Measurements from ENCODE around the gene PRKD2.

Gene PRKD2

DNA sequence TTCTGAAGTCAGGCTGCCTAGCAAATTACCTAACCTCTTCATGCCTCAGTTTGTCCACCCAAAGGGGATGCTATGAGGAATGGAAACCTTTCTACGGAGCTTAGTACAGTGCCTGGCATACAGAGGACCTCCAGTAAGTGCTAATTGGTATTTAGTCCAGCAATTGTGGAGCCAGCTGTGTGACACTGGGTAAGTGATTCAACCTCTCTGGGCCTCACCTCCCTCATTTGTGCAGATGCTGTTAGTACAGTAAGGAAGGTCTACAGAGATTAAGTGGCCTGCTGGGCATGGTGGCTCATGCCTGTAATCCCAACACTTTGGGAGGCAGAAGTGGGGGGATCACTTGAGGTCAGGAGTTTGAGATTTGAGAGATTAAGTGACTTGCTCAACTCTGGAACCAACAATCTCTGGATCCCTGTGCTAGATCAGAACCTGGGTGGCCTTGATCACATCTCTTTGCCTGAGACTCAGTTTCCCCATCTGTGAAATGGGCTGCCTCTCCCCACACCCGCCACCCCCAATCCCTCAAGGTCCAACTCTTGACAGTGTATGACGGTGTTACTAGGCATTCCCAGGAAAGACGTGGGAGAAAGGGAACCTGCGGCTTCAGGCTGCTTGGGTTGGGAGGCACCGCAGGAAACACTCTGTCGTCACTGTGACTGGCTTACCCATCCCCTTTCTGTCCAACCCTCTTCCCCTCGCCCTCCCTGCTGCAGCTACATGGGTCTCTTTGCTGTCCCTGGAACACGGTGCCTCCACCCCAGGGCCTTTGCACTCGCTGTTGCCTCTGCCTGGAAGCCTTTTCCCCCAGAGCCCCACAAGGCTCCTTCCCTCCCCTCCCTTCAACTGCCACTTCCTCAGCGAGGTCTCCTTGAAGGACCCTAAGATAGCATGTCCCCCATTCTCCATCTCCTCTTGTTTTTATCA is 18.3 kb downstream of the PRKD2 start:
- TF ChIP-seq, protein P1, sequence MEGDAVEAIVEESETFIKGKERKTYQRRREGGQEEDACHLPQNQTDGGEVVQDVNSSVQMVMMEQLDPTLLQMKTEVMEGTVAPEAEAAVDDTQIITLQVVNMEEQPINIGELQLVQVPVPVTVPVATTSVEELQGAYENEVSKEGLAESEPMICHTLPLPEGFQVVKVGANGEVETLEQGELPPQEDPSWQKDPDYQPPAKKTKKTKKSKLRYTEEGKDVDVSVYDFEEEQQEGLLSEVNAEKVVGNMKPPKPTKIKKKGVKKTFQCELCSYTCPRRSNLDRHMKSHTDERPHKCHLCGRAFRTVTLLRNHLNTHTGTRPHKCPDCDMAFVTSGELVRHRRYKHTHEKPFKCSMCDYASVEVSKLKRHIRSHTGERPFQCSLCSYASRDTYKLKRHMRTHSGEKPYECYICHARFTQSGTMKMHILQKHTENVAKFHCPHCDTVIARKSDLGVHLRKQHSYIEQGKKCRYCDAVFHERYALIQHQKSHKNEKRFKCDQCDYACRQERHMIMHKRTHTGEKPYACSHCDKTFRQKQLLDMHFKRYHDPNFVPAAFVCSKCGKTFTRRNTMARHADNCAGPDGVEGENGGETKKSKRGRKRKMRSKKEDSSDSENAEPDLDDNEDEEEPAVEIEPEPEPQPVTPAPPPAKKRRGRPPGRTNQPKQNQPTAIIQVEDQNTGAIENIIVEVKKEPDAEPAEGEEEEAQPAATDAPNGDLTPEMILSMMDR (IDR thresholded peaks at IDR 0.05; ENCODE audit: low read depth, low read length, missing control alignments), result no peak
- no peak overlapping the region for H3K27ac ChIP-seq
- no peak overlapping the region for H3K4me3 ChIP-seq (ENCODE audit: low read depth, low read length)
- H3K36me3 ChIP-seq (replicated peaks), result peaks cover 76% of the 10 kb centered on the region
- in situ Hi-C loops (cut with HindIII; ENCODE audit: low pct_ligation_motif_present, low sequenced_read_pairs), result no loop called here
- no peak for DNase-seq
- no peaks in the 10 kb centered on the region for H3K27me3 ChIP-seq (replicated peaks)

DNA sequence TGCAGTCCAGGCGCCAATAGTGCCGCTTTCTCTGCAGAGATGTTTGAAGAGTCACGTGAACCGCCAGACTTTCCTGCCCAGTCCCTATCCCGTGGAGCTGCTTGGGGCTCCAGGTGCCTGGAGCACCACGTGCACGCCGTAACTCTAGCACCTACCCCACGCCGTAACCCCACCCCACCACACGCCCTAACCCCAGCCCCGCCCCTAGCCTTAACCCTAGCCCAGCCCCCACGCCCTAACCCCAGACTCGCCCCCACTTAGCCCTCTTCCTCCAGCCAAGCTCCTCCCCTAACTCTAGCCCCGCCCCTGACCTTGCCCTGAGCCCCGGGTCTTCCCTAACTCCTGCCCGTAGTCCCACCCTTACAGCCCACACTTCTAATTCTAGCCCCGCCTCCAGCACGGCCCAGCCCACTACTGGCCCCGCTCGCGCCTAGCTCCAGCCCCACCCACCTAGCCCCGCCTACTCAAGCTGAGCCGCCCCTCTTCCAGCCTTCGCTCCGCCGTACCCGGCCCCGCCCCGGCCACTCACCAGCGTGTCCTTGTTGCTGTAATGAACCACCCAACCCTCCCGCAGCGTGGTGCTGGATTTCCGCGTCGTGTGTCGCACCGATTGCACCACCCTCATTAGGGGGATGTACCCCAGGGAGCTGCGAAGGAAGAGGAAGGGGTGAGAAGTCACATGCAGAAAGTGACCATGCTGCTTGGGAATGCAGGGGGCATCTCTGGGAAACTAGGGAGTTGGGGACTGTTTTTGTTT is 19.5 kb downstream of the PRKD2 start:
- no peak overlapping the region for H3K27ac ChIP-seq
- DNase-seq, result peak; percentile 73
- peaks cover 78% of the 10 kb centered on the region for H3K36me3 ChIP-seq (replicated peaks)
- in situ Hi-C loops (cut with HindIII; ENCODE audit: low pct_ligation_motif_present, low sequenced_read_pairs), result no loop called here
- no peaks in the 10 kb centered on the region for H3K27me3 ChIP-seq (replicated peaks)
- H3K4me3 ChIP-seq (ENCODE audit: low read depth, low read length), result peak overlapping the region; percentile 35
- TF ChIP-seq, protein P1 (IDR thresholded peaks at IDR 0.05; ENCODE audit: low read depth, low read length, missing control alignments), result no peak

DNA sequence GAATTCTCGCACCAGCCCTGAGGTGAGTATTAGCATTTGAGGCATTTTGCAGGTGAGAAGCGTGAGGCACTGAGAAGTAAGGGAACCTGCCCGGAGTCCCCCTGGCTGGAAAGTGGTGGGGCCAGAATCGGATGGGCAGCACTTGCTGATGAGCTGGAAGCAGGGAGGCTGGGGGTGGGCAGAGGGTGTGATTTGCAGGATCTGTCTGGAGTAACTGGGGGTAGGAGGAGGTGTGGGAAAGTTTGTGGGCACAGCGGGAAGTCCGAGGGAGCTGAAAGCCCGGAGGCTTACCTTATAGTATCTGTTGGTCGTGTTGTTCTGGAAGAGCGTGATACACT is 20.1 kb downstream of the PRKD2 start:
- Histone ChIP-seq H3K27ac (no peak overlapping the region), H3K36me3 (replicated peaks) (peaks cover 79% of the 10 kb centered on the region), H3K4me3 (ENCODE audit: low read depth, low read length) (no peak overlapping the region), H3K27me3 (replicated peaks) (no peaks in the 10 kb centered on the region)
- in situ Hi-C loops (cut with HindIII; ENCODE audit: low pct_ligation_motif_present, low sequenced_read_pairs), result no loop called here
- TF ChIP-seq, protein P1 (IDR thresholded peaks at IDR 0.05; ENCODE audit: low read depth, low read length, missing control alignments), result no peak
- DNase-seq, result no peak

DNA sequence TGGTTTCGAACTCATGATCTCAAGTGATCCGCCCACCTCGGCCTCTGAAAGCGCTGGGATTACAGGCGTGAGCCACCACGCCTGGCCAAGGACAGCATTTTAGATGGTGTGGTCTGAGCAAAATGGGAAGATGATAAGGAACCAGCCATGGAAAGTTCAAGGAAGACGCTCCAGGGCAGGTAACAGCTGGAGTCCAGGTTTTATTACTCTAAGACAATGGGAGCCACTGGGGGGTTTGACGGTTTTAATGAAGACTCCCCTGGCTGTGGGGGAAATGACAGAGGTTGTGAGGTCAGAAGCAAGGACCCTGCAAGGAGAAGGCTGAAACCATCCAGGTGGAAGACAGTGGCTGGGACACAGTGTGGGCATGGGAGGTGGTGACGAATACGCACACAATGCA is 20.9 kb downstream of the PRKD2 start:
- no peak for DNase-seq
- Histone ChIP-seq H3K4me3 (ENCODE audit: low read depth, low read length) (no peak overlapping the region), H3K27ac (no peak overlapping the region), H3K36me3 (replicated peaks) (peaks cover 79% of the 10 kb centered on the region), H3K27me3 (replicated peaks) (no peaks in the 10 kb centered on the region)
- in situ Hi-C loops (cut with HindIII; ENCODE audit: low pct_ligation_motif_present, low sequenced_read_pairs), result no loop called here
- TF ChIP-seq, protein P1 (IDR thresholded peaks at IDR 0.05; ENCODE audit: low read depth, low read length, missing control alignments), result no peak

DNA sequence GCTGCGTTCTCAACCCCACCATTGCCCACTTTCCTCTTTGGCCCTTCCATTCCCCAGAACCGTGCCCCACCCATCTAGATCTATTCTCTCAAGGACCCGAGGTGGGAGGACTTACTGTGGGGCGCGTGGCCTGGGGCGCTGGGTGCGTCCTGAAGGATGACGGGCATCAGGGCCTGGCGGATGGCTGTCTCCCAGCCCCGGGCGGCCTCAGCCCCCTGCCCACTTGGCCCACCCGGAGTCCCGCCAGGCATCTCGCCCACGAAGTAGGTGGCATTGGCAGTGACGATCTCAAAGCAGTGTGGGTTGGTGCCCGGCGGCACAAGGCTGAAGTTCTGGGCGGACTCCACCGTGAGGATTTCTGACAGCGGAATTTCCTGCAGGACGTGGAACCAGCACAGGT is 23.2 kb downstream of the PRKD2 start:
- Histone ChIP-seq H3K36me3 (replicated peaks) (peaks cover 80% of the 10 kb centered on the region), H3K27ac (no peak overlapping the region), H3K4me3 (ENCODE audit: low read depth, low read length) (no peak overlapping the region), H3K27me3 (replicated peaks) (no peaks in the 10 kb centered on the region)
- DNase-seq, result no peak
- TF ChIP-seq, protein P1 (IDR thresholded peaks at IDR 0.05; ENCODE audit: low read depth, low read length, missing control alignments), result no peak
- in situ Hi-C loops (cut with HindIII; ENCODE audit: low pct_ligation_motif_present, low sequenced_read_pairs), result no loop called here
